GM23338 (cell line): ENCODE measurements around the gene CRISPLD2. TPM values are rescaled to one million over a fixed set of nuclear protein-coding genes. Genes with fewer than 3 reads are reported as not detected.

Experiments used
- ATAC-seq: fragments of 200-7000 bp; cut with Tn5 transposase; 3 replicates; pipeline ENCODE4 v1.9.1; 2020
- DNase-seq: peaks from one replicate; pipeline ENCODE4 v3.0.0-alpha.2; 2015; ENCODE audit warnings: low spot score
- H2AFZ ChIP-seq: fragments of 200-600 bp; sonication (generic); 2 replicates; pipeline ENCODE4 v1.8.0; 2016; ENCODE audit warnings: antibody characterized with exemption, mild to moderate bottlenecking, moderate library complexity
- H3F3A ChIP-seq: fragments of 200-600 bp; sonication (generic); replicated peaks from 2 replicates; pipeline ENCODE4 v1.8.0; 2017; ENCODE audit warnings: antibody characterized with exemption, mixed run types, low read depth
- H3K27ac ChIP-seq: fragments of 200-600 bp; sonication (generic); 2 replicates; pipeline ENCODE4 v1.6.1; 2016; ENCODE audit warnings: low read depth
- H3K27me3 ChIP-seq: fragments of 200-600 bp; sonication (generic); 2 replicates; pipeline ENCODE4 v1.8.0; 2016; ENCODE audit warnings: mild to moderate bottlenecking, mixed run types, moderate library complexity; ENCODE audit not compliant: insufficient read depth
- H3K36me3 ChIP-seq: fragments of 200-600 bp; sonication (generic); 2 replicates; pipeline ENCODE4 v1.8.0; 2016; ENCODE audit warnings: mild to moderate bottlenecking; ENCODE audit not compliant: insufficient read depth
- H3K4me1 ChIP-seq: fragments of 200-600 bp; sonication (generic); 2 replicates; pipeline ENCODE4 v1.8.0; 2016; ENCODE audit warnings: mild to moderate bottlenecking, moderate library complexity; ENCODE audit not compliant: insufficient read depth
- H3K4me2 ChIP-seq: fragments of 200-600 bp; sonication (generic); 2 replicates; pipeline ENCODE4 v1.7.1; 2017; ENCODE audit warnings: mixed run types
- H3K4me3 ChIP-seq: fragments of 200-600 bp; sonication (generic); 2 replicates; pipeline ENCODE4 v1.6.1; 2016; ENCODE audit warnings: mixed run types
- H3K79me2 ChIP-seq: fragments of 200-600 bp; sonication (generic); replicated peaks from 2 replicates; pipeline ENCODE4 v1.8.0; 2017; ENCODE audit warnings: mild to moderate bottlenecking; ENCODE audit not compliant: insufficient read depth
- H3K9me2 ChIP-seq: fragments of 200-600 bp; sonication (generic); 2 replicates; pipeline ENCODE4 v1.8.0; 2017; ENCODE audit not compliant: insufficient read depth
- H4K20me1 ChIP-seq: fragments of 200-600 bp; sonication (generic); replicated peaks from 2 replicates; pipeline ENCODE4 v1.8.0; 2017; ENCODE audit warnings: mild to moderate bottlenecking; ENCODE audit not compliant: insufficient read depth
- H3K27ac Mint-ChIP-seq: 2 replicates; pipeline ENCODE4 v1.8.0; 2020; ENCODE audit warnings: inconsistent platforms, mild to moderate bottlenecking, moderate library complexity, mixed read lengths
- H3K27me3 Mint-ChIP-seq: 3 replicates; pipeline ENCODE4 v1.8.0; 2022; ENCODE audit warnings: low read depth, mild to moderate bottlenecking, moderate library complexity, mixed read lengths, inconsistent platforms; ENCODE audit not compliant: insufficient read depth, poor library complexity
- H3K36me3 Mint-ChIP-seq: 3 replicates; pipeline ENCODE4 v1.8.0; 2021; ENCODE audit warnings: low read depth, mild to moderate bottlenecking, inconsistent platforms, moderate library complexity, mixed read lengths
- H3K4me1 Mint-ChIP-seq: 3 replicates; pipeline ENCODE4 v1.8.0; 2020; ENCODE audit warnings: mild to moderate bottlenecking, inconsistent platforms, mixed read lengths
- H3K4me3 Mint-ChIP-seq: 3 replicates; pipeline ENCODE4 v1.8.0; 2021; ENCODE audit warnings: moderate library complexity, mild to moderate bottlenecking, inconsistent platforms, mixed read lengths
- H3K9me3 Mint-ChIP-seq: 3 replicates; pipeline ENCODE4 v1.8.0; 2020; ENCODE audit warnings: moderate library complexity, mild to moderate bottlenecking, inconsistent platforms, mixed read lengths
- CTCF ChIP-seq, 2 experiments: fragments of 200-600 bp in 1 of 2; sonication (generic) in 1 of 2; conservative IDR thresholded peaks; 2 replicates each; pipeline versions ENCODE4 v1.5.1 to v1.6.1; 2016 to 2017; ENCODE audit warnings: antibody characterized with exemption in 2 of 2, low read depth in 2 of 2, mild to moderate bottlenecking in 2 of 2, moderate library complexity in 1 of 2
- JUNB ChIP-seq: IDR thresholded peaks from one replicate; pipeline ENCODE4 v1.6.1; 2016; ENCODE audit warnings: antibody characterized with exemption; ENCODE audit not compliant: unreplicated experiment
- POLR2AphosphoS5 ChIP-seq: IDR thresholded peaks from 2 replicates; pipeline ENCODE4 v1.6.1; 2016; ENCODE audit warnings: antibody characterized with exemption, low read depth
- ZNF331 ChIP-seq: fragments of 250-450 bp; sonication (Bioruptor Pico); IDR thresholded peaks from 2 replicates; pipeline ENCODE4 v1.5.0; 2020; ENCODE audit warnings: low read depth, mild to moderate bottlenecking, moderate library complexity
- polyA plus RNA-seq: library from polyadenylated mRNA; unstranded; fragments of >200 nt; fragmentation: Nextera tagmentation; extraction: Ambion mirVana; gene quantifications from 2 replicates; pipeline ENCODE4 v1.2.1, GENCODE V29; 2016
- total RNA-seq: library from RNA; depleted of rRNA; stranded (reverse); fragments of >200 nt; shearing (Covaris generic); gene quantifications from 2 replicates; pipeline ENCODE4 v1.2.3, GENCODE V29; 2014
- TF ChIP-seq, protein P1 (sequence below): IDR thresholded peaks from one replicate; pipeline ENCODE4 v1.6.1; 2018; ENCODE audit warnings: antibody characterized with exemption; ENCODE audit not compliant: unreplicated experiment

CRISPLD2 gene
- total and polyA plus RNA-seq, 2 experiments from 2014 or later, result 2.6 to 8.3 TPM

DNA sequence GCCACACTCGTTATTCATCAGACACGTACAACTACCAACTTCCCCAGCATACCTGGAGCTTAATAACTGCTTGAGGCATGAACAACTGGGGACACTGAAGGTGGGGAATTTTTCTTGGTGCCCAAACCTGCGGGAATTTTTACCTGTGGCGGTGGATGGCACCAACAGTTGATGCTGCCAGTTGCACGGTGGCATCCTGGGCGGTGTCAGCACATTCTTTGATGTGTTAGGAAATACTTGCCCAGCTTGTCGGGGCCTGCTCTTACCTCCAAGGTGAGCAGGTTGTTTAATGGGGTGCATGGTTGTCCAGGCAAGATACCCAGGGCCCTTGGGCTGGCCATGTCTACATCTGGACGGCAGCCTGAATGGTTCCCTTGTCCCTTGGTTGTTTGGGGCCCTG, 79.6 kb downstream of the CRISPLD2 start (continued):
- TF ChIP-seq CTCF (conservative IDR thresholded peaks at IDR 0.05; ENCODE audit: low read depth in 2 of 2), result no peak
- no peak for TF ChIP-seq POLR2AphosphoS5
- TF ChIP-seq, protein P1, sequence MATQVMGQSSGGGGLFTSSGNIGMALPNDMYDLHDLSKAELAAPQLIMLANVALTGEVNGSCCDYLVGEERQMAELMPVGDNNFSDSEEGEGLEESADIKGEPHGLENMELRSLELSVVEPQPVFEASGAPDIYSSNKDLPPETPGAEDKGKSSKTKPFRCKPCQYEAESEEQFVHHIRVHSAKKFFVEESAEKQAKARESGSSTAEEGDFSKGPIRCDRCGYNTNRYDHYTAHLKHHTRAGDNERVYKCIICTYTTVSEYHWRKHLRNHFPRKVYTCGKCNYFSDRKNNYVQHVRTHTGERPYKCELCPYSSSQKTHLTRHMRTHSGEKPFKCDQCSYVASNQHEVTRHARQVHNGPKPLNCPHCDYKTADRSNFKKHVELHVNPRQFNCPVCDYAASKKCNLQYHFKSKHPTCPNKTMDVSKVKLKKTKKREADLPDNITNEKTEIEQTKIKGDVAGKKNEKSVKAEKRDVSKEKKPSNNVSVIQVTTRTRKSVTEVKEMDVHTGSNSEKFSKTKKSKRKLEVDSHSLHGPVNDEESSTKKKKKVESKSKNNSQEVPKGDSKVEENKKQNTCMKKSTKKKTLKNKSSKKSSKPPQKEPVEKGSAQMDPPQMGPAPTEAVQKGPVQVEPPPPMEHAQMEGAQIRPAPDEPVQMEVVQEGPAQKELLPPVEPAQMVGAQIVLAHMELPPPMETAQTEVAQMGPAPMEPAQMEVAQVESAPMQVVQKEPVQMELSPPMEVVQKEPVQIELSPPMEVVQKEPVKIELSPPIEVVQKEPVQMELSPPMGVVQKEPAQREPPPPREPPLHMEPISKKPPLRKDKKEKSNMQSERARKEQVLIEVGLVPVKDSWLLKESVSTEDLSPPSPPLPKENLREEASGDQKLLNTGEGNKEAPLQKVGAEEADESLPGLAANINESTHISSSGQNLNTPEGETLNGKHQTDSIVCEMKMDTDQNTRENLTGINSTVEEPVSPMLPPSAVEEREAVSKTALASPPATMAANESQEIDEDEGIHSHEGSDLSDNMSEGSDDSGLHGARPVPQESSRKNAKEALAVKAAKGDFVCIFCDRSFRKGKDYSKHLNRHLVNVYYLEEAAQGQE, result no peak
- no peak for TF ChIP-seq ZNF331 (CRISPR knock-in tag)

- Histone ChIP-seq H3K4me1 (no peaks in the 10 kb centered on the region), H2AFZ (no peak overlapping the region), H3F3A (no peaks in the 10 kb centered on the region), H3K9me2 (no peaks in the 10 kb centered on the region), H3K36me3 (no peaks in the 10 kb centered on the region), H3K4me3 (no peak overlapping the region), H3K27me3 (no peaks in the 10 kb centered on the region), H4K20me1 (no peaks in the 10 kb centered on the region), H3K4me2 (no peak overlapping the region), H3K79me2 (no peaks in the 10 kb centered on the region), H3K27ac (no peak overlapping the region)
- Mint-ChIP-seq H3K27ac (no peak overlapping the region), H3K36me3 (no peaks in the 10 kb centered on the region), H3K27me3 (peaks cover 5% of the 10 kb centered on the region), H3K4me3 (no peak overlapping the region), H3K9me3 (no peaks in the 10 kb centered on the region), H3K4me1 (no peaks in the 10 kb centered on the region)
- peak; percentile 63 for ATAC-seq
- no peak for DNase-seq
- no peak for TF ChIP-seq JUNB
- peak in 1 of 2 experiments; percentile 56; a peak in 2 of 4 replicates for TF ChIP-seq CTCF (conservative IDR thresholded peaks at IDR 0.05; ENCODE audit: low read depth in 2 of 2)
Observed at GRCh38 chr16:84905965-84906460, 86.2 kb downstream of the CRISPLD2 start.
